ENCODE results near the gene IDE. TPM values are rescaled to one million over a fixed set of nuclear protein-coding genes. Genes with fewer than 3 reads are reported as not detected.
"Not testable (repeated sequence)": the region's sequence is repeated elsewhere in the genome, so short reads cannot be mapped to it uniquely, and the experiment has no call there.

Gene IDE
- total RNA-seq, 1 donor: 56.6 TPM

DNA sequence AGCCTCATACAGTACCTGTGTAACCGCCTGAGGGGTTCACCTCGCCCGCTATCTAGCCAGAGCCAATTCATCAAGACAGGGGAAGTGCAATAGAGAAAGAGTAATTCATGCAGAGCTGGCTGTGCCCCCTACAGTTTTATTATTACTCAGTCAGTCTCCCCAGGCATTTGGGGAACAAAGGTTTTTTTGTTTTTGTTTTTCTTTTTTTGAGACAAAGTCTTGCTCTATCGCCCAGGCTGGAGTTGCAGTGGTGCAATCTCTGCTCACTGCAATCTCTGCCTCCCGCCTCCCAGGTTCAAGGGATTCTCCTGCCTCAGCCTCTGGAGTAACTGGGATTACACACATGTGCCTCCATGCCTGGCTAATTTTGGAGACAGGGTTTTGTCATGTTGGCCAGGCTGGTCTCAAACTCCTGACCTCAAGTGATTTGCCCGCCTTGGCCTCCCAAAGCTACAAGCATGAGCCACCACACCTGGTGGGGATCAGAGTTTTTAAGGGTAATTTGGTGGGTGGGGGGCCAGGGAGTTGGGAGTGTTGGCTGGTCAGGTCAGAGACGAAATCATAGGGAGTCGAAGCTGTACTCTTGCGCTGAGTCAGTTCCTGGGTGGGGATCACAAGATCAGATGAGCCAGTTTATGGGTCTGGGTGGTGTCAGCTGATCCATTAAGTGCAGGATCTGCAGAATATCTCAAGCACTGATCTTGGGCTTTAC lies 166.4 kb downstream of the IDE start:
- TF ChIP-seq, protein P1, sequence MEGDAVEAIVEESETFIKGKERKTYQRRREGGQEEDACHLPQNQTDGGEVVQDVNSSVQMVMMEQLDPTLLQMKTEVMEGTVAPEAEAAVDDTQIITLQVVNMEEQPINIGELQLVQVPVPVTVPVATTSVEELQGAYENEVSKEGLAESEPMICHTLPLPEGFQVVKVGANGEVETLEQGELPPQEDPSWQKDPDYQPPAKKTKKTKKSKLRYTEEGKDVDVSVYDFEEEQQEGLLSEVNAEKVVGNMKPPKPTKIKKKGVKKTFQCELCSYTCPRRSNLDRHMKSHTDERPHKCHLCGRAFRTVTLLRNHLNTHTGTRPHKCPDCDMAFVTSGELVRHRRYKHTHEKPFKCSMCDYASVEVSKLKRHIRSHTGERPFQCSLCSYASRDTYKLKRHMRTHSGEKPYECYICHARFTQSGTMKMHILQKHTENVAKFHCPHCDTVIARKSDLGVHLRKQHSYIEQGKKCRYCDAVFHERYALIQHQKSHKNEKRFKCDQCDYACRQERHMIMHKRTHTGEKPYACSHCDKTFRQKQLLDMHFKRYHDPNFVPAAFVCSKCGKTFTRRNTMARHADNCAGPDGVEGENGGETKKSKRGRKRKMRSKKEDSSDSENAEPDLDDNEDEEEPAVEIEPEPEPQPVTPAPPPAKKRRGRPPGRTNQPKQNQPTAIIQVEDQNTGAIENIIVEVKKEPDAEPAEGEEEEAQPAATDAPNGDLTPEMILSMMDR (IDR thresholded peaks at IDR 0.05; ENCODE audit: insufficient read depth, low read depth, low read length): no peak
- H3K4me3 ChIP-seq (ENCODE audit: low read depth, low read length): no peak overlapping the region
- DNase-seq (ENCODE audit: low read depth): peak; percentile 81

DNA sequence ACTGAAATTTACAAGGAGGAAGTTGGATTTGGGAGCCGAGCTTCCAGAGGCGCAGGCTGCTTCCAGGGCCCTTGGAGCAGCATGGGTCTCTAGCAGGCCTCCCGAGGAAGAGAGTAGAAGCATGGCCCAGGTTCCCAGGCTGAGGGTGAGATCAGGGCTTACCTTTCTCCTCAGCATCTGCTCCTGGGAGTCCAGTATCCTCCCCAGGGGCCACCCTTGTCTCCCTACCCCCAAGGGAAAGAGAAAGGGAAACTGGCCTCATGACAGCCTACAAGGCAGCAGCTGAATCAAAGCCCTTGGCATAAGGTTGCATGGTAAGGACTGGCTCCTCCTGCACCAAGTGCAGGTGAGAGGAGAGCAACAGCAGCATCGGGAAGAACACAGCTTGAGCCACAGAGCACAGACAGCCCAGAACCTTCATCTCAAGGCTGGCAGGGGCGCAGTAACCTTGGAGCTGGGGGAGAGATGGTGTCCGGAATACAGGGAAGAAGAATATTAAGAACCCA lies 168.4 kb downstream of the IDE start:
- TF ChIP-seq, protein P1 (IDR thresholded peaks at IDR 0.05; ENCODE audit: insufficient read depth, low read depth, low read length): no peak
- H3K4me3 ChIP-seq (ENCODE audit: low read depth, low read length): no peak overlapping the region
- no peak for DNase-seq (ENCODE audit: low read depth)

GRCh38 chr10:92404612-92405418 lies 169.1 kb downstream of the IDE start:
- no peak for DNase-seq (ENCODE audit: low read depth)
- H3K4me3 ChIP-seq (ENCODE audit: low read depth, low read length): no peak overlapping the region
- TF ChIP-seq, protein P1 (IDR thresholded peaks at IDR 0.05; ENCODE audit: insufficient read depth, low read depth, low read length): no peak

DNA sequence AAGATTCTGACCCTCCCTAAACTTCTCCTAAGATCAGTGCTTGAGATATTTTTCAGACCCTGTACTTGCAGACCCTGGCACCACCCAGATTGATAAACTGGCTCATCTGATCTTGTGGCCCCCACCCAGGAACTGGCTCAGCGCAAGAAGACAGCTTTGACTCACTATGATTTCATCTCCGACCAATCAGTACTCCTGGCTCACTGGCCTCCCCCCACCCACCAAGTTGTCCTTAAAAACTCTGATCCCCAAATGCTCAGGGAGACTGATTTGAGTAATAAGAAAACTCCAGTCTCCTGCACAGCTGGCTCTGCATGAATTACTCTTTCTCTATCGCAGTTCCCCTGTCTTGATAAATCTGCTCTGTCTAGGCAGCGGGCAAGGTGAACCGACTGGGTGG lies 171.7 kb downstream of the IDE start:
- H3K4me3 ChIP-seq (ENCODE audit: low read depth, low read length); DNase-seq (ENCODE audit: low read depth): not testable (repeated sequence)

Other genes with a start within 250 kb of the IDE start
- gene KIF11, start 19.0 kb upstream of the IDE start, total RNA-seq: 11.9 and 20.7 TPM in 2 replicates
- 0.43 and 1.3 TPM in 2 replicates for gene HHEX, start 115.9 kb upstream of the IDE start, total RNA-seq